PC-3 (cell line): ENCODE data around the gene FILIP1L. TPM values are rescaled to one million over a fixed set of nuclear protein-coding genes. Genes with fewer than 3 reads are reported as not detected.
A peak's percentile ranks its signal among the peaks of the same experiment; 100 is the strongest.

Source experiments
- ATAC-seq: fragments of 200-7000 bp; cut with Tn5 transposase; 2 replicates; pipeline ENCODE4 v1.9.1; 2020; ENCODE audit warnings: mild to moderate bottlenecking, moderate library complexity
- BruUV-seq: library from RNA; stranded (reverse); fragments of 400-500 nt; replicated peaks from 2 replicates; lab custom pipeline; 2021; lab: Mats Ljungman, UMichigan
- CTCF ChIA-PET: fragments of 300-600 bp; sonication (Branson Sonifier 250); formaldehyde crosslinking; loops from one replicate; lab custom pipeline; 2022; ENCODE audit warnings: antibody characterized with exemption; lab: Charles Lee
- POLR2A ChIA-PET: fragments of 300-600 bp; sonication (Branson Sonifier 250); formaldehyde crosslinking; loops from one replicate; lab custom pipeline; 2022; ENCODE audit warnings: antibody characterized with exemption; ENCODE audit not compliant: unreplicated experiment; lab: Charles Lee
- DNase-seq: peaks from one replicate; pipeline ENCODE4 v3.0.0-alpha.2; 2015
- H2AFZ ChIP-seq: fragments of 300-600 bp; sonication (generic); 2 replicates; pipeline ENCODE4 v1.6.0; 2016; ENCODE audit warnings: antibody characterized with exemption, low read length
- H3F3A ChIP-seq: fragments of 300-600 bp; sonication (generic); one replicate; pipeline ENCODE4 v1.6.0; 2017; ENCODE audit warnings: antibody characterized with exemption, low read length, control low read depth, mild to moderate bottlenecking; ENCODE audit not compliant: unreplicated experiment
- H3K27ac ChIP-seq: fragments of 300-600 bp; sonication (generic); 2 replicates; pipeline ENCODE4 v1.5.1; 2016; ENCODE audit warnings: mild to moderate bottlenecking, low read length
- H3K27me3 ChIP-seq: fragments of 300-600 bp; sonication (generic); 2 replicates; pipeline ENCODE4 v1.6.1; 2016; ENCODE audit warnings: low read length, mixed read lengths
- H3K36me3 ChIP-seq: fragments of 300-600 bp; sonication (generic); 2 replicates; pipeline ENCODE4 v1.6.1; 2016; ENCODE audit warnings: low read depth, mixed run types, low read length, mixed read lengths
- H3K4me1 ChIP-seq: fragments of 300-600 bp; sonication (generic); 2 replicates; pipeline ENCODE4 v1.5.1; 2016; ENCODE audit warnings: low read length; ENCODE audit not compliant: insufficient read depth
- H3K4me2 ChIP-seq: fragments of 300-600 bp; sonication (generic); 2 replicates; pipeline ENCODE4 v1.6.0; 2016; ENCODE audit warnings: low read length
- H3K4me3 ChIP-seq: fragments of 300-600 bp; sonication (generic); 2 replicates; pipeline ENCODE4 v1.5.1; 2016; ENCODE audit warnings: mild to moderate bottlenecking, low read length, mixed read lengths
- H3K79me2 ChIP-seq: fragments of 300-600 bp; sonication (generic); 2 replicates; pipeline ENCODE4 v1.6.1; 2017; ENCODE audit warnings: low read length, mixed read lengths
- H3K9ac ChIP-seq: fragments of 300-600 bp; sonication (generic); 2 replicates; pipeline ENCODE4 v1.6.0; 2016; ENCODE audit warnings: mild to moderate bottlenecking, low read length
- H3K9me2 ChIP-seq: fragments of 300-600 bp; sonication (generic); replicated peaks from 2 replicates; pipeline ENCODE4 v1.6.1; 2016; ENCODE audit warnings: mixed run types, low read length, mixed read lengths
- H3K9me3 ChIP-seq: fragments of 300-600 bp; sonication (generic); 2 replicates; pipeline ENCODE4 v1.6.1; 2016; ENCODE audit warnings: low read length, mixed read lengths
- H4K20me1 ChIP-seq: fragments of 300-600 bp; sonication (generic); 2 replicates; pipeline ENCODE4 v1.6.1; 2016; ENCODE audit warnings: low read length, mixed read lengths
- EZH2 ChIP-seq: fragments of 300-600 bp; sonication (generic); IDR thresholded peaks from one replicate; pipeline ENCODE4 v1.6.1; 2017; ENCODE audit warnings: antibody characterized with exemption, mild to moderate bottlenecking, low read length; ENCODE audit not compliant: unreplicated experiment
- EZH2phosphoT487 ChIP-seq: fragments of 300-600 bp; sonication (generic); IDR thresholded peaks from 2 replicates; pipeline ENCODE4 v1.6.1; 2018; ENCODE audit warnings: mild to moderate bottlenecking, antibody characterized with exemption, low read length, borderline replicate concordance
- intact Hi-C: fragments of 100-400 bp; cut with micrococcal nuclease; formaldehyde crosslinking; loops from 2 replicates; pipeline ENCODE4 v1.9.0; 2023
- total RNA-seq: library from RNA; depleted of rRNA; stranded (reverse); fragments of >200 nt; gene quantifications from 2 replicates; pipeline ENCODE4 v1.2.3, GENCODE V29; 2014
- TF ChIP-seq, protein P1 (sequence below): fragments of 300-600 bp; sonication (generic); conservative IDR thresholded peaks from 2 replicates; pipeline ENCODE4 v1.5.1; 2017; ENCODE audit warnings: antibody characterized with exemption, low read depth, mild to moderate bottlenecking, low read length

Gene FILIP1L
- total RNA-seq, 1 experiment from 2014 or later, result not detected

- H3K9ac ChIP-seq, result peak overlapping the region; percentile 48
- intact Hi-C loops, result loop anchor here (1.0 to 5.0 kb wide), 8 partner anchors 18 to 245 kb away; partner anchors contain the start of gene TBC1D23
- no peaks in the 10 kb centered on the region for H3K9me2 ChIP-seq
Observed at GRCh38 chr3:100087198-100087597, 27.1 kb downstream of the FILIP1L start.

DNA sequence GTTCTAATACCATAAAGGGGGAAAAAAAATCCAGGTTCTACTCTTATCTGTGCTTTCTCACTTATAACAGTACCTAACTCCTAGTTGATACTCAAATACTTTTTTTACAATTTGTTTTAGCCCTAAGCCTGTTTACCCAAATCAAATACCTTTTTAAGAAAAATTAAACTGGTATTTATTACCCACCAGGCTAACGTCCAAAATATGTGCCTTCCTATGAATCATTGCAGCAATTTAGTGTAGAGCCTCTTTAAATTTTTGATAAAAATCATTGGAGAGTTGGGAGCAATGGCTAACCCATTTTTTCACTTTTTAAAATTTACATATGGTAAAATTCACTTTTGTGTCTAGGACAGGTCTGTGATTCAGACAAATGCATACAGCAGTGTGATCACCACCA lies 27.9 kb downstream of the FILIP1L start:
- no peaks in the 10 kb centered on the region for H3K36me3 ChIP-seq
- ATAC-seq (peak; percentile 52), DNase-seq (peak; percentile 83)
- ChIA-PET CTCF (interaction anchor here (0.6 to 1.0 kb wide), 2 partner anchors 18 to 914 kb away, joined by 3 to 4 read pairs; no protein-coding TSS in a partner anchor), POLR2A (interaction anchor here (0.5 to 0.6 kb wide), 2 partner anchors 28 to 170 kb away, joined by 3 to 5 read pairs; no protein-coding TSS in a partner anchor)
- peak overlapping the region; percentile 48 for H3K9ac ChIP-seq
- BruUV-seq, result no TSS peak
- peak overlapping the region; percentile 83 for H3K27ac ChIP-seq
- H2AFZ ChIP-seq, result no peak overlapping the region
- no peaks in the 10 kb centered on the region; the same call in 1 of the 2 replicates for H3K79me2 ChIP-seq
- H3K9me2 ChIP-seq, result no peaks in the 10 kb centered on the region
- no peaks in the 10 kb centered on the region for H3K9me3 ChIP-seq
- no peaks in the 10 kb centered on the region for H4K20me1 ChIP-seq
- H3K27me3 ChIP-seq, result no peaks in the 10 kb centered on the region
- intact Hi-C loops, result loop anchor here (1.0 to 5.0 kb wide), 4 partner anchors 10 to 244 kb away; partner anchors contain the start of gene TBC1D23
- peaks cover 55% of the 10 kb centered on the region for H3K4me1 ChIP-seq
- peak overlapping the region; percentile 30; the same call in 1 of the 2 replicates for H3K4me3 ChIP-seq
- peak overlapping the region; percentile 52 for H3K4me2 ChIP-seq
- H3F3A ChIP-seq, result no peaks in the 10 kb centered on the region
- TF ChIP-seq EZH2phosphoT487, result no peak
- TF ChIP-seq EZH2, result no peak
- TF ChIP-seq, protein P1, sequence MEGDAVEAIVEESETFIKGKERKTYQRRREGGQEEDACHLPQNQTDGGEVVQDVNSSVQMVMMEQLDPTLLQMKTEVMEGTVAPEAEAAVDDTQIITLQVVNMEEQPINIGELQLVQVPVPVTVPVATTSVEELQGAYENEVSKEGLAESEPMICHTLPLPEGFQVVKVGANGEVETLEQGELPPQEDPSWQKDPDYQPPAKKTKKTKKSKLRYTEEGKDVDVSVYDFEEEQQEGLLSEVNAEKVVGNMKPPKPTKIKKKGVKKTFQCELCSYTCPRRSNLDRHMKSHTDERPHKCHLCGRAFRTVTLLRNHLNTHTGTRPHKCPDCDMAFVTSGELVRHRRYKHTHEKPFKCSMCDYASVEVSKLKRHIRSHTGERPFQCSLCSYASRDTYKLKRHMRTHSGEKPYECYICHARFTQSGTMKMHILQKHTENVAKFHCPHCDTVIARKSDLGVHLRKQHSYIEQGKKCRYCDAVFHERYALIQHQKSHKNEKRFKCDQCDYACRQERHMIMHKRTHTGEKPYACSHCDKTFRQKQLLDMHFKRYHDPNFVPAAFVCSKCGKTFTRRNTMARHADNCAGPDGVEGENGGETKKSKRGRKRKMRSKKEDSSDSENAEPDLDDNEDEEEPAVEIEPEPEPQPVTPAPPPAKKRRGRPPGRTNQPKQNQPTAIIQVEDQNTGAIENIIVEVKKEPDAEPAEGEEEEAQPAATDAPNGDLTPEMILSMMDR, result no peak

More at GRCh38 chr3:100087198-100087597, 27.1 kb downstream of the FILIP1L start:
- H2AFZ ChIP-seq, result no peak overlapping the region
- peaks cover 55% of the 10 kb centered on the region for H3K4me1 ChIP-seq
- CTCF ChIA-PET, result no interaction called here
- no peaks in the 10 kb centered on the region for H3K9me3 ChIP-seq
- H3F3A ChIP-seq, result no peaks in the 10 kb centered on the region
- H3K79me2 ChIP-seq, result no peaks in the 10 kb centered on the region; the same call in 1 of the 2 replicates
- TF ChIP-seq, protein P1, result no peak
- TF ChIP-seq EZH2 (no peak), EZH2phosphoT487 (no peak)
- DNase-seq (peak; percentile 83), ATAC-seq (peak; percentile 68)
- H3K4me3 ChIP-seq, result peak overlapping the region; percentile 30; the same call in 1 of the 2 replicates
- H3K27ac ChIP-seq, result peak overlapping the region; percentile 83
- no peaks in the 10 kb centered on the region for H4K20me1 ChIP-seq
- BruUV-seq, result no TSS peak
- POLR2A ChIA-PET, result no interaction called here
- no peaks in the 10 kb centered on the region for H3K27me3 ChIP-seq
- no peaks in the 10 kb centered on the region for H3K36me3 ChIP-seq
- H3K4me2 ChIP-seq, result peak overlapping the region; percentile 52
